ENCODE results near the gene USP54.

The USP54 gene

GRCh38 chr10:73512207-73512743, 78.9 kb downstream of the USP54 start:
- no peak overlapping the region for H3K9ac ChIP-seq (ENCODE audit: low read depth, low read length, poor library complexity, severe bottlenecking)
- no peak overlapping the region for H2AFZ ChIP-seq (ENCODE audit: low read length)
- H3F3A ChIP-seq (ENCODE audit: low read depth) = no peaks in the 10 kb centered on the region
- no peaks in the 10 kb centered on the region for H3K9me2 ChIP-seq (replicated peaks; ENCODE audit: low read depth, low read length)
- no peaks in the 10 kb centered on the region for H3K4me1 ChIP-seq (ENCODE audit: insufficient read depth, low read length, poor library complexity, severe bottlenecking)
- TF ChIP-seq EZH2phosphoT487 (IDR thresholded peaks at IDR 0.05; ENCODE audit: borderline replicate concordance) = no peak
- no peak for TF ChIP-seq CTCF (conservative IDR thresholded peaks at IDR 0.05; ENCODE audit: low read length)
- no peaks in the 10 kb centered on the region for H3K79me2 ChIP-seq (ENCODE audit: insufficient read depth, low read length)
- no peaks in the 10 kb centered on the region for H3K9me3 ChIP-seq (ENCODE audit: insufficient read depth, low read depth, low read length)
- H3K4me2 ChIP-seq (ENCODE audit: low read depth, low read length, poor library complexity, severe bottlenecking) = no peak overlapping the region
- no peaks in the 10 kb centered on the region; the same call in 1 of the 2 replicates for H3K36me3 ChIP-seq (ENCODE audit: insufficient read depth, low read length)
- H3K4me3 ChIP-seq (ENCODE audit: low read length, poor library complexity, severe bottlenecking) = no peak overlapping the region
- no peaks in the 10 kb centered on the region for H4K20me1 ChIP-seq (ENCODE audit: insufficient read depth, low read length, poor library complexity, severe bottlenecking)
- no peaks in the 10 kb centered on the region for H3K27me3 ChIP-seq (ENCODE audit: insufficient read depth, low read length, poor library complexity, severe bottlenecking)

GRCh38 chr10:73509695-73510094, 81.4 kb downstream of the USP54 start:
- no peaks in the 10 kb centered on the region for H3K4me1 ChIP-seq (ENCODE audit: insufficient read depth, low read length, poor library complexity, severe bottlenecking)
- no peaks in the 10 kb centered on the region for H3K9me2 ChIP-seq (replicated peaks; ENCODE audit: low read depth, low read length)
- no peak overlapping the region for H2AFZ ChIP-seq (ENCODE audit: low read length)

GRCh38 chr10:73506491-73506890, 84.7 kb downstream of the USP54 start:
- Histone ChIP-seq H3K4me1 (ENCODE audit: insufficient read depth, low read length, poor library complexity, severe bottlenecking) (peaks cover 6% of the 10 kb centered on the region), H3F3A (ENCODE audit: low read depth) (no peaks in the 10 kb centered on the region), H2AFZ (ENCODE audit: low read length) (no peak overlapping the region), H3K9ac (ENCODE audit: low read depth, low read length, poor library complexity, severe bottlenecking) (no peak overlapping the region), H3K79me2 (ENCODE audit: insufficient read depth, low read length) (no peaks in the 10 kb centered on the region), H3K27me3 (ENCODE audit: insufficient read depth, low read length, poor library complexity, severe bottlenecking) (no peaks in the 10 kb centered on the region), H3K4me2 (ENCODE audit: low read depth, low read length, poor library complexity, severe bottlenecking) (no peak overlapping the region), H4K20me1 (ENCODE audit: insufficient read depth, low read length, poor library complexity, severe bottlenecking) (no peaks in the 10 kb centered on the region), H3K4me3 (ENCODE audit: low read length, poor library complexity, severe bottlenecking) (no peak overlapping the region), H3K36me3 (ENCODE audit: insufficient read depth, low read length) (no peaks in the 10 kb centered on the region), H3K9me3 (ENCODE audit: insufficient read depth, low read depth, low read length) (no peaks in the 10 kb centered on the region), H3K9me2 (replicated peaks; ENCODE audit: low read depth, low read length) (no peaks in the 10 kb centered on the region)
- TF ChIP-seq EZH2phosphoT487 (IDR thresholded peaks at IDR 0.05; ENCODE audit: borderline replicate concordance) (no peak), CTCF (conservative IDR thresholded peaks at IDR 0.05; ENCODE audit: low read length) (no peak)

More at GRCh38 chr10:73509695-73510094, 81.4 kb downstream of the USP54 start:
- Histone ChIP-seq H3K27me3 (ENCODE audit: insufficient read depth, low read length, poor library complexity, severe bottlenecking) (no peaks in the 10 kb centered on the region), H4K20me1 (ENCODE audit: insufficient read depth, low read length, poor library complexity, severe bottlenecking) (no peaks in the 10 kb centered on the region), H3K79me2 (ENCODE audit: insufficient read depth, low read length) (no peaks in the 10 kb centered on the region), H3F3A (ENCODE audit: low read depth) (no peaks in the 10 kb centered on the region), H3K4me3 (ENCODE audit: low read length, poor library complexity, severe bottlenecking) (no peak overlapping the region), H3K4me2 (ENCODE audit: low read depth, low read length, poor library complexity, severe bottlenecking) (no peak overlapping the region), H3K36me3 (ENCODE audit: insufficient read depth, low read length) (no peaks in the 10 kb centered on the region), H3K9ac (ENCODE audit: low read depth, low read length, poor library complexity, severe bottlenecking) (no peak overlapping the region), H3K9me3 (ENCODE audit: insufficient read depth, low read depth, low read length) (no peaks in the 10 kb centered on the region)
- TF ChIP-seq EZH2phosphoT487 (IDR thresholded peaks at IDR 0.05; ENCODE audit: borderline replicate concordance) (no peak), CTCF (conservative IDR thresholded peaks at IDR 0.05; ENCODE audit: low read length) (no peak)
